Measurements from ENCODE around the gene PRPSAP1.

- TF ChIP-seq POLR2A (IDR thresholded peaks at IDR 0.05) (no peak), CTCF (IDR thresholded peaks at IDR 0.05) (peak; percentile 89 to 99 (median 94))
Observed at GRCh38 chr17:76278952-76279741, 74.6 kb downstream of the PRPSAP1 start.

Measured in adrenal gland (tissue), 5 donors.